Keratinocyte (primary cell): ENCODE results near the gene ADAMTSL3.

ENCODE experiments used
- CTCF ChIP-seq, 3 experiments: IDR thresholded peaks in 1 of 3; conservative IDR thresholded peaks in 1 of 3; optimal IDR thresholded peaks in 1 of 3; 2 replicates in 2 of 3; 3 replicates in 1 of 3; pipeline versions ENCODE3 to v1.5.1; 2011; ENCODE audit warnings: low read length in 3 of 3, mild to moderate bottlenecking in 3 of 3, moderate library complexity in 2 of 3, control low read depth in 1 of 3, inconsistent platforms in 1 of 3; ENCODE audit not compliant: insufficient read depth in 2 of 3; ENCODE audit errors: extremely low read depth in 1 of 3
- EZH2 ChIP-seq: IDR thresholded peaks from one replicate; pipeline ENCODE4 v1.6.1; 2012; ENCODE audit warnings: inconsistent platforms, mild to moderate bottlenecking, low read length, moderate library complexity

DNA sequence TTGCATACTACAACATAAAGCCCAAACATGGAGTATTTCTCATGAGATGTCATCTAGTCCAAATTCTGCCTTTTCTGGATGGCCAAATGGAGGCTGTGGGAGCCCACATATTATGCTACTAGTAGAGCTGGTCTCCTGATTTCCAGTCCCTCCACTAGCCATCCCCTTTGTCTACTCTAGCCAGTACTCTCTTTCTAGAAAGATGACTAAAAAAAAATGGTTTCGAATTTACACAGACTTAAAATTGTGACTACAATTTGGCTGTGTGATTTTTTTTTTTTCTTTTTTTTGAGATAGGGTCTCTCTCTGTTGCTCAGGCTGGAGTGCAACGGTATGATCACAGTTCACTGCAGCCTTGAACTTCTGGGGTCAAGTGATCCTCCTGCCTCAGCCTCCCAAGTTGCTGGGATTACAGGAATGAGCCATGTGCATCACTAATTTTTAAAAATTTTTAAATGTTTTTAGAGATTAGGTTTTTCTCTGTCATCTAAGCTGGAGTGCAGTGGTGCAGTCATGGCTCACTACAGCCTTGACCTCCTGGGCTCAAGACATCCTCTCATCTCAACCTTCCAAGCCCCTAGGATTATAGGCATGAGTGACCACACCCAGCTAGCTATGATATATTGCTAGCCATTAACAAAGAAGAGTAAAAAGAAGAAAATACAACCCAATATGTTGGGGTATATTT lies 273.9 kb downstream of the ADAMTSL3 start:
- TF ChIP-seq CTCF (optimal IDR thresholded peaks at IDR 0.05 in 1 of 3, IDR thresholded peaks at IDR 0.05 in 1 of 3, conservative IDR thresholded peaks at IDR 0.05 in 1 of 3; ENCODE audit: extremely low read depth in 1 of 3, insufficient read depth in 2 of 3, low read length in 3 of 3) (no peak), EZH2 (no peak)
